Loucy (cell line): Measurements from ENCODE around the gene LCMT1.

Source experiments
- CTCF ChIP-seq: fragments of 200-600 bp; sonication (generic); conservative IDR thresholded peaks from 2 replicates; pipeline ENCODE4 v1.5.1; 2014; ENCODE audit warnings: mild to moderate bottlenecking, antibody characterized with exemption, low read length
- EZH2phosphoT487 ChIP-seq: fragments of 200-600 bp; IDR thresholded peaks from 2 replicates; pipeline ENCODE4 v1.6.1; 2018; ENCODE audit warnings: antibody characterized with exemption, mild to moderate bottlenecking, moderate library complexity, borderline replicate concordance

DNA sequence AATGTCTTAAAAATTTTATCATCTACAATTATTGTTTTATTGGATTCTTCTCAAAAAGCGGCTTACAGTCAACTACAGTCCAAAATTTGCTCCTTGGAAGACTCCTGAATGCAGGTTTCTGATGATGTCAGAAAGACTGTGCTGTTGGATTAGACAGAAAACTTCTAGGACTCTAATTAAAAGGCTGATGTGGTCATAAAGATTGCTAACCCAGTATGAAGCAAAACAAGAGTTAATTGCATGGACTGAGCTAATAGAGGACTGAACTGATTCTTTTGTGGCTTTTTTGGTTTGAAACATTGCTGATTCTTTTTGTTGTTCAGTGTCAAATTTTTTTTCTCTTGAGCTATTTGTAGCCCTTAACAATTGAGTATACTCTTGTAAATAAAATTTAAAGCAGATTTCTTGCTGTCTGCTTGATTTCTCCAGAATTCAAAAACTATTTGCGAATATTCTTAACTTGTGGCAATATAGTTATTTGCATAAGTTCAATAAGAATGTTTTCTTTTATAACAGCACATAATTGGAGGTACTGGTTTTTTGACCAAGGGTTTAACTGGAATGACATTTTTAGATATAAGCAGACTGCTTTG is 33.1 kb upstream of the LCMT1 start:
- TF ChIP-seq CTCF, result no peak
- TF ChIP-seq EZH2phosphoT487, result no peak
